GM18499 (cell line): Measurements from ENCODE around the gene INSIG2.

Source experiments
- ATAC-seq: cut with Tn5 transposase; IDR thresholded peaks from one replicate; pipeline ENCODE4 v1.9.1; 2021; ENCODE audit warnings: moderate number of reproducible peaks; ENCODE audit not compliant: insufficient read depth, unreplicated experiment

The INSIG2 gene

DNA sequence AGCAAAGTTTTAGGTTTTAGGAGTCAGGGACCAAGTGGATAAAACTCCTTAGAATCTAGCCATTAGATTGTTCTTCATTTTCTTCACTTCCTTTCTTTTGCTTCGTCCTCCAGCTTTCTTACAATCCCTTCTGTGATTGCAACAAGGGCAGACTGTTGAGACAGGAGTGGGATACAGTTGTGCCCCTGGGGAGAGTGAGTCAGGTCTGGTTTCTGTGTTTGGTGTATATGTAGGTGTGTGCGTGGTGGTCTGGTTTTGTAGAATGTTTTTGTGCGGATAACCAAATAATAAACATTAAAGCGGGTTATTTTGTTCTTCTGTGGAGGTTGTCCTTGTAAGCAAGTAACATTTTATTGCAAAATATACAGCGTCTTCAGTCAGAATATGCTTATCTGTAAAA is 7.3 kb downstream of the INSIG2 start:
- no peak for ATAC-seq

DNA sequence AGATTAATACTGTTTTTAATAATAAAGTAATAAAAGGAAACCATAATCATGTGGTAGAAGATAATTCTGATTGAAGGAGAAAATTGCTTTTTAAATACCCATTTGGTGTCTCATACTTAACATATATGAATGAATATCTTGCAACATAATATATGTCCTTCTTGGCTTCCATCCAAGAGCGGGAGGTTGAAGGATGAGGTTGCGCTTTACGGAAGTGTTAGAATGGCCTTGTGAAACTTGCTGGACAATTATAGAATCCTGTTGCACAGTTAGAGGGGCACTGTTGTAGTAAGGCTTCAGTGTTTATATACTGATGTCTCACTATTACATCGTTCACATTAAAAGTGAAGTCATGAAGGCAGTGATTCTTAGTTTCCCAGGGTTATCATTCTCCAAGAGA is 9.4 kb downstream of the INSIG2 start:
- no peak for ATAC-seq

DNA sequence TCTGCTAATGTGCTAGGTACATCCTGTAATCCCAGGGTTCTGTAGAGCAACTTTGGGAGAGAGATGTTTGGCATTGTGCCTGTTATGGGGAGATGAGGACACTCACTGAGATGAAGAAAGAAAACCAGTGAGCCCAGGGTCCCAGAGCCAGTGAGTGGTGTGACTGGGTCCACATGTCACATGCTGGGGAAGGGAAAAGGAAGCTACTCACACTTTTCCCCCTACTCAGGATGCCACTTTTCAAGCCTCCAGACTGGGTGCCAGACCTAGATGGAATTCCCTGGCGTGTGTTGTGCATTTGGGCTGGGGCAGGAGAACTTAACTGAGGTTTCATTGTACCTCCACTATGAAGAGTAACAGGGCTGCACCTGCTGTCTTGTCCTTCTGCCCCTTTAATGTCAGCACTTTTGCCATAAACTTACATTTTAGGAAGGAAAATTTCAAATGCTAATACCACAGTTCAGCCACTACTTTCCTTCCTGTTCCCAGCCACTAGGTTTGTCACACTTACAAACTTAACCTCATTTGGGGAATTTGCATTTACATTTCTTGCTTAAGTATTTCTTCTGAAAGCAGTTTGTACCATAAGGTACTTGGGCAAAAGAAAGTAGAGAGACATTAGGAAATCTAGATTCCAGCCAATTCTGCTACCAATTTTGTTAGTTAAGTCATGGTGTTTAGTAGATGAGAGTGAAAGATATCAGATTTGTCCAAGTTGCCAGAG is 10.2 kb downstream of the INSIG2 start:
- no peak for ATAC-seq

DNA sequence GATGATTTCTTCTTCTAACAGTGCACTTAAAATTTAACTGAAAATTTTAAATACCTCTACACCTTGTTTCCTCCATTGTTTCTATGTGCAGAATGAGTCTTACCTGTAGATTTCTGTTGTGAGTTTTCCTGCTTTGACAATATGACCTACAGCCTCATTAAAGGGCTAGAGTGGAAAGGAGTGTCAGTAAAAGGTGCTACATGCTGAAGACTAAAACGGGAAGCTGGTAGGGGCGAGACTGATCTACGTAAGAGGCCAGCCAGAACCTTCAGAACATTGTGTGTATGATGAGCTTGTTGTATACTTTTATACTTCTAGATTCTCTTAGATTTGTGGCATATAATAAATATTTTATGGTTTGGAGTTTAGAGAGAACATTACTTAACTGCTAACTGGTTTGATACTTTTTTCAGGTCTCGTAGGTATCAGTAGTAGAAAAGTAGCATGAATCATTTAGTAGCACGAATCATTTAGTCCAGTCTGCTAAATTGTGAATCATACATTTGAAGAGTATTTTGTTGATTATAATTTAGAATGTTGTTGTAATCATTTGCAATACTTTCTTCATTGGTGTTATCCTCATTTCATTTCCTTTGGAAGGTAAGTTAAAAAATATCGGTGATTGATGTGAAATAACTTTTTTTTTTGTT is 14.3 kb downstream of the INSIG2 start:
- no peak for ATAC-seq

DNA sequence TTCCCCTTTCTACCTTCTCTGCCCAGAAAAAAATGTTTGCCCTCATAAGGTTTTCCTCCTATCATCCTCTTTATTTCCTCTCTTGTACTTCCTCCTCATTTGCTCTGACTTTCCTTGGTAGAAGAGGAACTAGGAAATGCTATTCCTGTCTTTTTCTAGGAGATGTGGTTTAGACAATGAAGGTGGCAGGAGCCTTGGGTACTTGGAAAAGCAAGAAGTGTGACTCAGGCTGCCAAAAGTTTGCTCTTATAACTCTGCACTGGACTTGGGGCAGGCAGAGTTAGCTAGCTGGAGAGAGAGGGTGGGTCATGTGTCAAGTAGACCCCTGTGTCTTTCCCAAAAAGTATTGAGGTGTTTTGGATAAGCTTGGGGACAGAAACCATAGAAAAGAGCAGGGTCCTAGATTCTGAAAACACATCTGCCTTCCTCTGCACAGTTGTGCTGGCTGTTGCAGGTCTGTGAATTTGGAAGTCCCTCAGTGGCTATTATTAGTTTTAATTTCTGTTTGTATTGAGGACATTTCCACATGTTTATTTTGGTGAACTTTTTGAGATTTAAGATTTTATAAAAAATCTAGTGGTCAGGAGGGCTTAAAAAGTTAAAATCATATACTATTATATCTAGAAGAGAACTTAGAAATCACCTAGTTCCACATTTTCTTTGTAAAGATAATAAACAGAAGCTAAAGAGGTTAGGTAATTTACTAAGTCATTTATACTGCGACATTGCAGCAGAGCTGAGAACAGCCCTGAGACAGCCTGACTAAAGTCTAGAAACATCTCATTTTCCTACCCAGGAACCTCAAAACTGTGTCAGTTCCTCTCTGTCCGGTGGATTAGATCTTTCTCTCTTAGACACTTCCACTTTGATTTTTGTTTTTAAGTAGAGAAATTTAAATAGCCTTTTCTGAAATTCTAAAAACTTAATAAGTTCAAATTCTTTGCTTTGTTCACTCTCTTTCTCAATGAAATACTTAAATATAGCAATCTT is 16.0 kb downstream of the INSIG2 start:
- ATAC-seq, result peak; percentile 95

DNA sequence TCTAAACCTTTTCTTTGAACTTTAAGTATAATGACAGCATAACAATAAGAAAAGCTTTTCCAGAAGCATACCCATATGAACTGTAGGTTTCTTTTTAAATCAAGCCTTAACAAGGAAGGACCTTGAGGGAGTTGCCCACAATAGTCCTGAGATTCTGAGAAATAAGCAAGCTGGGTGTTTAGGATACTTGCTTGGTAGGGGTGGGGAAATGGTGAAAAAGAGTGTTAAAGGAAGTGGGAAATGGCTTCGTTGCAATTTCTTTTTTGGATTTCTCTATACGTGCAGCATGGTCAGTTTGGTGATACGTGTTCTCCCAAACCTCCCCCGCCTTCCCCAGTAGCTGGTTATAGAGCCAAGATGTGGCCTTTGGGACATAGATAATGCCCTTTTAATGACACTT is 17.2 kb downstream of the INSIG2 start:
- no peak for ATAC-seq

DNA sequence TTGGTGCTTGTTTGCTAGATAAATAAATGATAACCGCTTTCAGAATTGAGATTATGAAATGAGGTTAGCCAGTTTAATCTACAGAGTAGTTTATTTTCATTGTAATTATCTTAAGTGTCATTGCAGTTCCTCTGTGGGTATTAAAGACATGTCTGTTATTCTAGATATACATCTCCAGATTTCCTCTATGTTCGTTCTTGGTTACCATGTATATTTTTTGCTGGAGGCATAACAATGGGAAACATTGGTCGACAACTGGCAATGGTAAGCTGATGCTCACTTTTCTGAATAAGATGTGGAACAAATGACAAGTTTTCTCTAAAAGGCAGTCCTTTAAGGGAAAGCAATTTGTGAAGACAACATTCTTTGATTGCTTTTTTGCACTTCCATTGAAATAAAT is 18.7 kb downstream of the INSIG2 start:
- ATAC-seq, result no peak

DNA sequence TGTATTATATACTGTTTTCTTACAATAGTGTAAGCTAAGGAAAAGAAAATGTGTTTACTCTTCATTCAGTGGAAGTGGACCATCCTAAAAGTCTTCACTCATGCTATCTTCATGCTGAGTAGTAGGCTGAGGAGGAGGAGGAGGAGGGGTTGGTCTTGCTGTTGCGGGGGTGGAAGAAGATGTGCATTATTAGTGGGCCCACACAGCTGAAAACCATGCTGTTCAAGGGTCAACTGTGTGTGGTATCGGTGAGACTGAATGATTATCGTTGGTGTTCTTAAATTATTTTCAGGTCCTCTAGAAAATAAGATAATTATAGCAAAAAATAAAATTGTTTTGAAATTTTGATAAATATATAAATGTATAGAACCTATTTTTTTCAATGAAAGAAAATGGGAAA is 22.0 kb downstream of the INSIG2 start:
- no peak for ATAC-seq

DNA sequence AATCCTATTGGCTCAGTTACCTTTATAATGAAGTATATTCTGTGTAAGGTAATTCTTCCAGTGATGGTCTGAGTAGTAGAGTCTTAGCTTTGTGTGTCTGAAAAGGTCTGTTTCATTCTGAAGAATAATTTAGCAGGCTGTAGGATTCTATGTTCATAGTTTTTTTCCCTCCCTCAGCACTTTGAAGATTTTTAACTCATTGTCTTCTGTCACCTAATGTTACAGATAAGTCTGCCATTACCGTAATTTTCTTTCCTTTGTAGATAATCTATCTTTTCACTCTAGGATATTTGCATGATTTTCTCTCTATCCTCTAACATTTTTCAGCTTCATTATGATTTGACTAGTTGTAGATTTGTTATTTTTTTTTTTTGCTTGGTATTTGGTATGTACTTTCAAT is 22.7 kb downstream of the INSIG2 start:
- ATAC-seq, result no peak

DNA sequence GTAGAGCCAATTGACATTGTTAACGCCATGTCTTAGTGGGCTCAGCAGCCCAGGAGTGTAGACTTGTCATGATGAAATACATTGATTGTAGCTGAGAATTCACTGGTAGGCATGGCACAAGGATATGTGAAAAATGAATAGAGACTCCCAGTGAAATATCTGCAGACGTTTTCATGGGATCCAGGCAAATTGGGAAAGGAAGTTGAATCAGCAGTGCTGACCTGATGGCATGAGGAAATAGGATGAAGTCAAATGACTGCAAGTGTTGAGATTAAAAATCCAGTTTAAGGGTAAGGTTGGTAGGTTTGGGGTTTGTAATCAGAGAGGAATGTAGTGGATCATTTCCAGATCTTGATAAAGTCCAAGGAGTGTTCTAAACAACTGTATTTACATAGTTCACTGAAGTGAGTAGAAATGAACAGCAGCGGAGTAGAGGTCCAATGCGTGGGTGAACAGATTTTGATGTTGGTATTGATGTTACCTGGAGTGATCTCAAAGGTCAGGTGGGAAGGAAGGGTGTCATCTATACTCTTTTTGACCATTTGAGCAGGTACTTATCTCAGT is 24.6 kb downstream of the INSIG2 start:
- no peak for ATAC-seq

DNA sequence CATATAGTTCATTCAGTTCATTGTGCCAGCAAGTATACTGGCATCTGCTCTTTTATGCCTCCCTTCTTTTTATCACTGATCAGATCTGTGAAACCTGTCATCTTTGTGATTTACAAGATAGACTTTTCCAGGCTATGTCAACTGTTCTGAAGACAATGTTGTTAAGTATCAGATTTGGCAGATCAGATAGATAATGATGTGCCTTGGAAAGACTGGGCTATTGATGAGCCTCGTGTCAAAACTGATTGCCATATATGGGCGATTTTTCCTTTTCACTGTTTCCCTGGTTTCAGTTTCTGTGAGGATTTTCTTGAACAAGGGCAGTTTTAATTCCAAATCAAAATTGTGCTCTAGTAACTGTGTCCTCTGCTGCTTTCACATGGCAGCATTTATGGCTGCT is 26.6 kb downstream of the INSIG2 start:
- ATAC-seq, result no peak

DNA sequence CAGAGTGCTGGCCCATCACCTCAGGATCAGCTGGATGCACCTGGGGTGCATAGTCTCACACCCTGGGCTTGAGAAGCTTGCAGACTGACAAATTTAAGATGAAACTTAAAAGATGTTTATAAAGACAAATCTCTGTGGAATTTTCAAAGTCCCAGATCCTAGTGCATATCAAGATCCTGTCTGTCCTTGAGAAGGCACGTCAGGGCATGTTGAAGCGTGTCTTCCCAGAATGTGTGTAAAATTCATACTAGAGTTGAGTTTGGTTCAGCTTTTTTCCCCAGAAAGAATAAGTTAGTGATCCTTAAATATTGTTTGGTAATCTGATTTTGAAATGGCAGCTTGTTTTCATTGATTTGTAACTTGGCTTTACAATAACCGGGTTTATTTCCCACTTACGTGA is 27.5 kb downstream of the INSIG2 start:
- no peak for ATAC-seq

DNA sequence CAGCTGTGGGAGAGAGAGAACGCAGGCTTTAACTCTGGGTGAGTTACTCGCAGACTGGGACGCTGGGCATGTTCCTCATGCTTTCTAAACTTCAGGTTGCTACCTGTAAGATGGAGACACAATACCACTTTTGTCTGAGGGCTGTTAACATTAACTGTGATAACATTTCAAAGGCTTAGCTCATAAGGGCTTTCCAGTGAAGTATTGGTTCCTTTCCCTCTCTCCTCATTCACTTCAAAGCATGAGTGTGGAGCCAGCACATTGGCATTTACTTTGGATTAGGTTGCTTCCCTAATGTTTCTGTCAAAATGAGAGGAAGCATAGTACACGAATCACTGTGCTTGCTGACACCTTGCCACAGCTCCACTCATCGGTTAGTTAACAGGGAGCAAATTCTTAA is 30.2 kb downstream of the INSIG2 start:
- no peak for ATAC-seq

DNA sequence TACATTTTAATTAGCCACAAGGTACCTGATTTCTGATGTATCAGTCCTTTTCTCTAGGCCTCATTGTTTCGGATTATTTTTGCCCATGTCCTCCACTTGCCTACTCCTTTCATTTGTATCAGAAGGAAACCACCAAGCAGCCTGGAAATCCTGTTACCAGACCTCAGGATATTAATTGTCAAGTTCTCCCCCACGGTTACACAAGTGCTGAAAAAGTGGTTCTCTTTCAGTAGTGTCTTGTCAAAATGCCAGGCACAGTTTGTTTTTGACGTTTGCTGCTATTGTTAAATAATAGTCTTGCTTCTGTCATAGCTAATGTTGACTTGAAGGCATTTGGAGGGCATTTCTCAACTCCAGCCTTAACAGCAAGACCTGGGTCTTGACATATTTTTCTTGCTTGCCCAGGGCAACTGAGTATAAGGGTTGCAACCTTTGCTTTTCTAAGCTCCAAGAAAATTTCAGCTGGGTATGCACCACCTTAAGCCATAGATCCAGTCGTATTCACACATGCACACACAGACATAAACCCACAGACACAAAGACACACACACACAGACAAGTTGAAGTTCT is 31.0 kb downstream of the INSIG2 start:
- no peak for ATAC-seq

DNA sequence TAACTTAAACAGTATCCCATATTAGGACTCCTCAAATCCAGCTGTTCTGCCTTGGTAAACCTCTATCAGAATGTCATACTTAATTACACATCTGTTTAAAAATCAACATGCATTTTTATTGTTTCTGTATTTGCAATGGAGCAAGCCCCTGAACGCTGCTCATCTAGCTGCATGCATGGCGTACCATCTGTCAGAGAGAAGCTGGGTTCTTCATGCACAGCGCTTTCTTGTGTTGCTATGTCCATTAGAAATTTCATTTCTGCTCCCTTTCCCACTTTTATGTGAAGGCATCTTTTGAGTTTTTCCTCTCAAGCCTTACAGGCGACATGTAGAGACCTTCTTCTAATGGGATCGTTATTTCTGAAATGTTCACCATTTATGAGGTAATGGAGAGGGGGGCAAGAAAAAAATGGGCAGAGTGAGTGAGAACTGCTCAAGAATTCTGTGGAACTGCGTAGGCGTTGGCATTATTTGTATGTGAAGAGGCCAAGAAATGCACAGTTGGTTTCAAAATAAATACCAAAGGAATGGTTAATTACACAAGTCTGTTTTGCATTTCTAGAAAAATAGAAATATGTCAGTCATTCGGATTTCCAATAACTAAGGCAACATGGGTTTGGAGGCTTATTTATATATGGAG is 31.6 kb downstream of the INSIG2 start:
- ATAC-seq, result no peak

DNA sequence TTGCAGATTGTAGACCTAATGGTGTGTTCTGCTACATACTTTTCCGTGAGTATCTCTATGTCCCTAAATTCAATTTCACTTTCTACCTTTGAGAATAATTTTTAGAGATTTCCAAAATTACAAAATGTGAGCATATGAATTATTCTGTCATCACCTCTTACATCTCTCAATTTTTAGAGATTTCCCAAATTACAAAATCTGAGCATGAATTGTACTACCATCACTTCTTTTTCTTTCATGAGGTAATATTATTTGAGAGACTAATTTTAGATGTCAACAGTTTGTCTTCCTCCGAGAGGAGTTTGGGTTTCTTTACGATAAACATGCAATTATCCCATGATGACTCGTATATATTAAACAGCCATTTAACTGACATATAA is 32.1 kb downstream of the INSIG2 start:
- ATAC-seq, result no peak

DNA sequence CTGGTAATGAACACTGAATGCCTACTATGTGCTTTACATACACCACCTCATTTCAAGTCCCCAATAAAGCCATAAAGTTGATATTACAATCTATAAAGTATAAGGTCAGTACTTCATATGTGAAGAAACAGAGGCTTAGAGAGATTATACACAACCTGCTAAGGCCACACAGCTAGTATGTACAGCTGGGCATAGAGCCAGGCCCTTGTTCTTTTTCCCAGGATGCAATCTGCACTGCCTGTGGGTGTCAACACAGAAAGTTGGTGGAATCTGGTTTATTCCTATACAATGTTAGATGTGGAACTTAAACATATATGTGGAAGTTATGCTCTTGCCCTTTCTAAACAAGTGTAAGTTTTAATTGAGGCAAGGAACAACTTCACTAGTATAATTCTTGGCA is 32.8 kb downstream of the INSIG2 start:
- no peak for ATAC-seq

DNA sequence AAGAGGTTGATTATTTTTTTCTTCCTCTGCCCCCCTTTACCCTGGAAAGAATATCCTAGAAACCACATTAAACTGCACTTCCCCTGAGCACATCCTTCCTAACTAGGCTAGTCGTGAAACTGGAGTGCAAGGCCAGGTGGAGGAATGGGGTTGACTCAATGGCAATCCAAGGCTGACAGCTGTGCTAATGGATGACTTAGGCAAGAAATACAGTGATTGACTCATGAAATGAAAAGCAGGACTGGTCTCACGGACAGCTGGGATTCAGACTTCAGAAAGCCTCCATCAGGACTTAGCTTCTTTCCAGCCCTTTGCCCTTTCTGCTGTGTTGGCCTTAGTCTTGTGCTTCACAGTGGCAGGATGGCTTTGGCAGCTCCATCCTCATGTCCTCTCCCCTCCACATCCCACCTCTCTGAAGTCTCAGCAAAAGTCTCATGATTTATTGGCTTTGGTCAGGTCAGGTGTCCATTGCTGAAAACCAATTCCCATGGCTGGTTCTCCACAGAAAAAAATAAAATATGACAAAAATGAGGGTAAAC is 33.8 kb downstream of the INSIG2 start:
- ATAC-seq, result no peak

DNA sequence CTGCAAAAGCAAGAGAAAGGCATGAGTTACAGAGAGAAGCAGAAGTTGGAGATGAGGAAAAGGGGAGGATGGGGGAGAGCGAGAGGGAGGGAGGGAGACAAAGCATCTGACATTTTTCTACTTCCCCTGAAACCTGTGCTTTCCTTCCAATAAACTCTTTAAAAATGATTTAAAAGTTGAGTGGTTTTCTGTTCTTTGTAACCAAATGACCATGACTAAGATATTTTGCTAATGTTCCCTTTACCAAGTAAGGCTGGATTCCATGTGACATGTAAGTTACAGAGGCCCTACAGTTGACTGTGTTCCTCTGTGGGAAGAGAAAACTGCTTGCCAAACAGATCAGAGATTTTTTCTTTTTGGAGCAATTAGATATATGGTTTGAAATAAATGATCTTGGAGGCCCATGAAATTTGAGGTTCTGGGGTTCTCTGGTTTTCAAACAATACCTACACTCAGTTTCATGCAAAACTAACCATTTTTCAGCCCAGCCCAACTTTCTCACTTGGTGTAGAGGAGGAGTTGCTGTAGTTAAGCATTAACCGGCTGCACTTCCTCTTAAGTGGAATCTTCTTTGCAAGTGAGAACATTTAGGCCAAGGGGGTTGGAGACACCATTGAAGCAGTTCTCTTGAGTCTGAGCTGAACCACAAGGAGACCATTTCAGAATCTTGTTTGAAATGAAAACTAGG is 34.5 kb downstream of the INSIG2 start:
- ATAC-seq, result peak; percentile 79
